Neuronal stem cell (in vitro differentiated cells): Measurements from ENCODE around the gene RHD.

Source experiments
- DNase-seq: peaks from one replicate; pipeline ENCODE4 v3.0.0-alpha.2; 2013; ENCODE audit warnings: low spot score
- H2AFZ ChIP-seq: one replicate; pipeline ENCODE4 v1.6.1; 2013; ENCODE audit warnings: mild to moderate bottlenecking, low read length, inconsistent platforms
- H2AK5ac ChIP-seq: 2 replicates; pipeline ENCODE4 v1.6.1; 2013; ENCODE audit warnings: low read depth, mild to moderate bottlenecking, inconsistent platforms, low read length, moderate library complexity, mixed read lengths
- H2BK120ac ChIP-seq: 2 replicates; pipeline ENCODE4 v1.6.1; 2013; ENCODE audit warnings: low read depth, mild to moderate bottlenecking, inconsistent platforms, low read length, moderate library complexity, mixed read lengths
- H2BK12ac ChIP-seq: one replicate; pipeline ENCODE4 v1.6.1; 2013; ENCODE audit warnings: low read length, inconsistent platforms
- H2BK15ac ChIP-seq: 2 replicates; pipeline ENCODE4 v1.6.1; 2013; ENCODE audit warnings: mild to moderate bottlenecking, low read length, inconsistent platforms, mixed read lengths
- H2BK5ac ChIP-seq: one replicate; pipeline ENCODE4 v1.6.1; 2013; ENCODE audit warnings: inconsistent platforms, mild to moderate bottlenecking, low read length, moderate library complexity
- H3K14ac ChIP-seq: one replicate; pipeline ENCODE4 v1.6.1; 2013; ENCODE audit warnings: low read length, inconsistent platforms
- H3K18ac ChIP-seq: 2 replicates; pipeline ENCODE4 v1.6.1; 2013; ENCODE audit warnings: low read length, inconsistent platforms
- H3K23ac ChIP-seq: 2 replicates; pipeline ENCODE4 v1.6.1; 2013; ENCODE audit warnings: low read depth, mild to moderate bottlenecking, mixed read lengths, low read length, inconsistent platforms; ENCODE audit not compliant: poor library complexity
- H3K27ac ChIP-seq: replicated peaks from 3 replicates; pipeline ENCODE4 v1.5.1; 2013; ENCODE audit warnings: low read length, inconsistent platforms
- H3K27me3 ChIP-seq, 3 experiments: 2 replicates each; pipeline ENCODE4 v1.6.1; 2013; ENCODE audit warnings: low read length in 3 of 3, mild to moderate bottlenecking in 2 of 3, inconsistent platforms in 1 of 3, low read depth in 1 of 3, mixed read lengths in 1 of 3, moderate library complexity in 1 of 3; ENCODE audit not compliant: control insufficient read depth in 3 of 3, insufficient read depth in 3 of 3
- H3K36me3 ChIP-seq, 2 donors: replicated peaks in 1 of 2; 2 replicates each; pipeline ENCODE4 v1.6.1; 2013; ENCODE audit warnings: low read length in 2 of 2; ENCODE audit not compliant: control insufficient read depth in 2 of 2, insufficient read depth in 2 of 2
- H3K4ac ChIP-seq: 2 replicates; pipeline ENCODE4 v1.6.1; 2013; ENCODE audit warnings: inconsistent platforms, mild to moderate bottlenecking, low read length, moderate library complexity
- H3K4me1 ChIP-seq, 2 donors: 1 replicate in 1 of 2; 2 replicates in 1 of 2; pipeline ENCODE4 v1.6.1; 2013; ENCODE audit warnings: low read length in 2 of 2, low read depth in 1 of 2; ENCODE audit not compliant: control insufficient read depth in 2 of 2, insufficient read depth in 1 of 2
- H3K4me2 ChIP-seq: one replicate; pipeline ENCODE4 v1.6.1; 2013; ENCODE audit warnings: mild to moderate bottlenecking, low read length, inconsistent platforms; ENCODE audit not compliant: insufficient read depth, poor library complexity, severe bottlenecking
- H3K4me3 ChIP-seq, 2 donors: 2 replicates each; pipeline ENCODE4 v1.5.1; 2013; ENCODE audit warnings: low read length in 2 of 2, mild to moderate bottlenecking in 2 of 2, inconsistent platforms in 1 of 2, moderate library complexity in 1 of 2
- H3K79me1 ChIP-seq: one replicate; pipeline ENCODE4 v1.6.1; 2013; ENCODE audit warnings: low read depth, mild to moderate bottlenecking, inconsistent platforms, low read length, moderate library complexity
- H3K9ac ChIP-seq: one replicate; pipeline ENCODE4 v1.6.1; 2013; ENCODE audit warnings: mild to moderate bottlenecking, low read depth, low read length, inconsistent platforms; ENCODE audit not compliant: poor library complexity
- H3K9me3 ChIP-seq, 2 donors: replicated peaks in 1 of 2; 2 replicates each; pipeline versions ENCODE3 to v1.6.1; 2013; ENCODE audit warnings: low read length in 2 of 2, mild to moderate bottlenecking in 2 of 2, inconsistent platforms in 1 of 2, low read depth in 1 of 2, mixed read lengths in 1 of 2, moderate library complexity in 1 of 2; ENCODE audit not compliant: control insufficient read depth in 2 of 2, insufficient read depth in 1 of 2
- H4K8ac ChIP-seq: one replicate; pipeline ENCODE4 v1.6.1; 2013; ENCODE audit warnings: low read depth, mild to moderate bottlenecking, inconsistent platforms, low read length, moderate library complexity
- H4K91ac ChIP-seq: one replicate; pipeline ENCODE4 v1.6.1; 2013; ENCODE audit warnings: low read length, low read depth, mild to moderate bottlenecking, inconsistent platforms; ENCODE audit not compliant: poor library complexity
- WGBS, 2 donors: extraction: QIAGEN DNeasy Blood & Tissue Kit; methylation state at CpG; one replicate each; pipeline ENCODE4 v1.1.7; 2013; ENCODE audit warnings: missing lambda C conversion rate in 2 of 2, mixed read lengths in 1 of 2; ENCODE audit not compliant: insufficient read length in 2 of 2, insufficient replicate concordance in 1 of 2; ENCODE audit errors: extremely low coverage in 2 of 2; 5-methylcytosine and 5-hydroxymethylcytosine counted together

Gene RHD

DNA sequence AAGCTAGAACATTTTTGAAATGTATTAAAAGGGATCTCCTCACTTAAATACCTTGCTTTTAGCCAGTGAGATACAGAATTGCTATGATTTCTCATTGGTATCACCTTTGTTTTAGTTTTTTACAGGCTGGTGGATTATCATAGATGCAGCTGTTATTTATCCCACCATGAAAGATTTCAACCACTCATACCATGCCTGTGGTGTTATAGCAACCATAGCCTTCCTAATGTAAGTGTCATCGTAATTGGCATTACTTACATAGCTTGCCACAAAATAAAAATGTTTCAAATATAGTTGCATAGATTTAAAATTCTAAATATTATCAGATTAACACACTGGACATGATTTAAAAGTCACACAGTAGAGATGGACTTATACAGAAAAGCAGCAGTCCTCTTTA lies 70.5 kb downstream of the RHD start:
- Histone ChIP-seq H3K79me1 (peaks cover 6% of the 10 kb centered on the region), H3K27me3 (no peaks in the 10 kb centered on the region), H4K91ac (no peak overlapping the region), H2AK5ac (no peak overlapping the region), H3K27ac (no peak overlapping the region), H3K4me3 (no peak overlapping the region), H3K23ac (no peak overlapping the region), H3K4me2 (no peak overlapping the region), H2BK15ac (no peak overlapping the region), H3K9me3 (no peaks in the 10 kb centered on the region), H3K4ac (no peak overlapping the region), H3K9ac (no peak overlapping the region), H4K8ac (no peak overlapping the region), H2BK5ac (no peak overlapping the region), H3K18ac (no peak overlapping the region), H3K36me3 (peaks cover 6 to 61% of the 10 kb centered on the region in 2 donors), H2BK120ac (no peak overlapping the region), H3K4me1 (no peaks in the 10 kb centered on the region), H3K14ac (no peak overlapping the region), H2BK12ac (no peak overlapping the region), H2AFZ (no peak overlapping the region)
- no peak for DNase-seq
- WGBS, 2 donors: no CpG with 5 or more reads among the region's 1 CpG

DNA sequence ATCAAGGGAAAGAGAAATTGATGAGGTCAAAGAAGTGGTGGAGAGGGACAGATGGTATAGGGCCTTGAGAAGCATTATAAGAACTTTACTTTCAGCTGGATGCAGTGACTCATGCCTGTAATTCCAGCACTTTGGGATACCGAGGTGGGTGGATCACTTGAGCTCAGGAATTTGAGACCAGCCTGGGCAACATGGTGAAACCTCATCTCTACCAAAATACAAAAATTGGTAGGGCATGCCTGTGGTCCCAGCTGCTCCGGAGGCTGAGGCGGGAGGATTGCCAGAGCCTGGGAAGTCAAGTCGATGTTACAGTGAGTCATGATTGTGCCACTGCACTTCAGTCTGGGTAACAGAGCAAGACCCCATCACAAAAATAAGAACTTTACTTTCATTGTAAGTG lies 71.6 kb downstream of the RHD start:
- H3K9ac ChIP-seq: no peak overlapping the region
- H4K91ac ChIP-seq: no peak overlapping the region
- no peaks in the 10 kb centered on the region for H3K4me1 ChIP-seq
- no peaks in the 10 kb centered on the region for H3K27me3 ChIP-seq
- H2BK120ac ChIP-seq: no peak overlapping the region
- peaks cover 7 to 71% of the 10 kb centered on the region in 2 donors for H3K36me3 ChIP-seq
- DNase-seq: no peak
- H3K18ac ChIP-seq: no peak overlapping the region
- no peak overlapping the region for H3K23ac ChIP-seq
- H3K27ac ChIP-seq: no peak overlapping the region
- no peak overlapping the region for H3K4me2 ChIP-seq
- H3K4ac ChIP-seq: no peak overlapping the region
- no CpG with 5 or more reads among the region's 4 CpGs for WGBS, 2 donors
- no peak overlapping the region for H2BK15ac ChIP-seq
- H2BK5ac ChIP-seq: no peak overlapping the region
- no peaks in the 10 kb centered on the region for H3K9me3 ChIP-seq
- no peak overlapping the region for H2AK5ac ChIP-seq
- no peak overlapping the region for H3K14ac ChIP-seq
- H3K4me3 ChIP-seq: no peak overlapping the region
- H4K8ac ChIP-seq: no peak overlapping the region
- H2AFZ ChIP-seq: no peak overlapping the region
- H3K79me1 ChIP-seq: peaks cover 4% of the 10 kb centered on the region
- H2BK12ac ChIP-seq: no peak overlapping the region

DNA sequence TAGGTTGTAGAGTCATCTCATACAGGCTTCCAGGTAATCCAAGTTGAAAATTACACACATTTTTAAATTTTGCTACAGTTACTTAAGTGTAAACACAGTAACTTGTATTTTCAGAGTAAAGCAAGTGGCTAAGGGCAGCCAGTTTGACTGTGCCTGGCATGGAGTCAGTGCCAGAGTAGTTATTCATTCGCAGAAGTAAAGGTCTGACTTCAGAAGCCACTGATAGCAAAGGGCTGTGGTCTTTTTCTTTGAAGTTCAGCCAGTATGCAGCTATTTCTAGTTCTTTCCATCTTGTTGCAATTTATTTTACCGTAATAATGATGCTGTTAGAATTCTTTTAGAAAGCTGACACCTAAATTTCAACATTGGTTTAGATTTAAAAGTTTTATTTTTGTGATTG lies 75.2 kb downstream of the RHD start:
- H3K27me3 ChIP-seq: no peaks in the 10 kb centered on the region
- H3K23ac ChIP-seq: no peak overlapping the region
- no peak overlapping the region for H2AFZ ChIP-seq
- no peak overlapping the region for H3K9ac ChIP-seq
- H3K9me3 ChIP-seq: no peaks in the 10 kb centered on the region
- no peak overlapping the region for H2BK12ac ChIP-seq
- peaks cover 11 to 85% of the 10 kb centered on the region in 2 donors for H3K36me3 ChIP-seq
- H2BK5ac ChIP-seq: no peak overlapping the region
- no peak overlapping the region for H3K4ac ChIP-seq
- no peak overlapping the region for H4K8ac ChIP-seq
- H3K27ac ChIP-seq: no peak overlapping the region
- DNase-seq: no peak
- no peak overlapping the region for H4K91ac ChIP-seq
- no peak overlapping the region for H3K4me2 ChIP-seq
- no CpG with 5 or more reads among the region's 2 CpGs for WGBS, 2 donors
- H2AK5ac ChIP-seq: no peak overlapping the region
- H3K18ac ChIP-seq: no peak overlapping the region
- peaks cover 5% of the 10 kb centered on the region for H3K79me1 ChIP-seq
- no peak overlapping the region for H3K4me3 ChIP-seq
- H3K4me1 ChIP-seq: no peaks in the 10 kb centered on the region
- H2BK120ac ChIP-seq: no peak overlapping the region
- H2BK15ac ChIP-seq: no peak overlapping the region
- H3K14ac ChIP-seq: no peak overlapping the region

DNA sequence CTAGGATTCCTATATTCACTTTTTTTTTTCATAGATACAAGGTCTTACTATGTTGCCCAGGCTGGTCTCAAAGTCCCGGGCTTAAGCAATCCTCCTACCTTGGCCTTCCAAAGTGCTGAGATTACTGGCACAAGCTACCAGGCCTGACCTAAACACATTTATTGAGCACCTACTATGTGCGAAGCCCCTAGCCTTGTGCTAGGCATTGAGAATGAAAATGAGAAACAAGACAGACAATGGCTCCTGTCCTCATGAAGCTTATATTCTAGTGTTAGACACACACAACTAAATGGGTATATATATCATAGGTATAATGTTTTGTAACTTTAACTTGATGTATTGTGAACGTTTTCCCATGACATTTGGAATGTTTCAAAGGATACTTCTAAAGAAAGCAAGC lies 77.3 kb downstream of the RHD start:
- H4K8ac ChIP-seq: no peak overlapping the region
- H3K9me3 ChIP-seq: no peaks in the 10 kb centered on the region
- H2AK5ac ChIP-seq: no peak overlapping the region
- H3K4me3 ChIP-seq: no peak overlapping the region
- H3K79me1 ChIP-seq: peaks cover 3% of the 10 kb centered on the region
- H3K23ac ChIP-seq: no peak overlapping the region
- no peak overlapping the region for H2BK15ac ChIP-seq
- H2BK120ac ChIP-seq: no peak overlapping the region
- no CpG with 5 or more reads among the region's 3 CpGs for WGBS, 2 donors
- H3K27me3 ChIP-seq: no peaks in the 10 kb centered on the region
- H3K4ac ChIP-seq: no peak overlapping the region
- no peaks in the 10 kb centered on the region for H3K4me1 ChIP-seq
- DNase-seq: no peak
- H3K9ac ChIP-seq: no peak overlapping the region
- no peak overlapping the region for H3K18ac ChIP-seq
- peaks cover 12 to 84% of the 10 kb centered on the region in 2 donors for H3K36me3 ChIP-seq
- no peak overlapping the region for H3K14ac ChIP-seq
- no peak overlapping the region for H4K91ac ChIP-seq
- H2BK5ac ChIP-seq: no peak overlapping the region
- no peak overlapping the region for H2AFZ ChIP-seq
- H2BK12ac ChIP-seq: no peak overlapping the region
- no peak overlapping the region for H3K27ac ChIP-seq
- H3K4me2 ChIP-seq: no peak overlapping the region
